GM12892 (cell line): ENCODE results near the gene ASPM.

ENCODE experiments used
- POLR2A ChIP-seq: IDR thresholded peaks from 2 replicates; pipeline ENCODE4 v1.6.1; 2011; ENCODE audit warnings: low read depth, low read length, control low read depth
- POLR2AphosphoS5 ChIP-seq: IDR thresholded peaks from 2 replicates; pipeline ENCODE4 v1.6.1; 2011; ENCODE audit warnings: low read depth, low read length, control low read depth

DNA sequence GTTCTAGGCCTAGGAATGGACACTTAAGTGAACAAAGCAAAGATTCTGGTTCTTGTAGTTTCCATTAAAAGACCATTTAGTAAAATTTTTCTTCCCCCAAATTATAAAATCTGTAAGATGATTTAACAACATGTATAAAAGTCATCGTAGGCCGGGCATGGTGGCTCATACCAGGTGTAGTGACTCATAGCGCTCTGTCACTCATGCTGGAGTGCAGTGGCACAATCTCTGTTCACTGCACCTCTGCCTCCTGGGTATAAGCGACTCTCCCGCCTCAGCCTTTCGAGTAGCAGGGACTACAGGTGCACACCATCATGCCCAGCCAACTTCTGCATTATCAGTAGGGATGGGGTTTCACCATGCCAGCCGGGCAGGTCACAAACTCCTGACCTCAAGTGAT, 9.1 kb downstream of the ASPM start:
- no peak for TF ChIP-seq POLR2A
- no peak for TF ChIP-seq POLR2AphosphoS5
